HepG2 (cell line): ENCODE results near the gene ESR2. TPM values are rescaled to one million over a fixed set of nuclear protein-coding genes. Genes with fewer than 3 reads are reported as not detected.

Source experiments
- IRF2 ChIP-seq: IDR thresholded peaks from 2 replicates; pipeline ENCODE4 v1.6.1; 2018; ENCODE audit warnings: missing genetic modification reagents, missing compliant biosample characterization
- ISL2 ChIP-seq: sonication (generic); formaldehyde crosslinking; IDR thresholded peaks from 2 replicates; pipeline ENCODE4 v1.5.0; 2020; ENCODE audit warnings: missing genetic modification reagents
- PITX1 ChIP-seq: sonication (generic); formaldehyde crosslinking; IDR thresholded peaks from 2 replicates; pipeline ENCODE4 v1.5.1; 2020; ENCODE audit warnings: mild to moderate bottlenecking, missing genetic modification reagents
- PPARG ChIP-seq: conservative IDR thresholded peaks from 2 replicates; pipeline ENCODE4 v1.6.1; 2016; ENCODE audit warnings: missing biosample characterization, missing genetic modification reagents
- TGIF2 ChIP-seq: IDR thresholded peaks from 2 replicates; pipeline ENCODE4 v1.6.1; 2016; ENCODE audit warnings: control low read depth, missing compliant biosample characterization
- TRIM24 ChIP-seq: sonication (generic); formaldehyde crosslinking; IDR thresholded peaks from 2 replicates; pipeline ENCODE4 v1.8.0; 2022; ENCODE audit warnings: mild to moderate bottlenecking, missing genetic modification reagents
- YEATS4 ChIP-seq: sonication (generic); formaldehyde crosslinking; IDR thresholded peaks from 2 replicates; pipeline ENCODE4 v1.4.0; 2020; ENCODE audit warnings: missing genetic modification reagents, borderline replicate concordance
- ZBTB21 ChIP-seq: sonication (generic); formaldehyde crosslinking; IDR thresholded peaks from 2 replicates; pipeline ENCODE4 v1.4.0; 2020; ENCODE audit warnings: missing genetic modification reagents
- ZBTB8A ChIP-seq: sonication (generic); formaldehyde crosslinking; IDR thresholded peaks from 2 replicates; pipeline ENCODE4 v1.4.0; 2020; ENCODE audit warnings: mild to moderate bottlenecking, low read depth, missing genetic modification reagents, borderline replicate concordance
- ZFP1 ChIP-seq: IDR thresholded peaks from 2 replicates; pipeline ENCODE4 v1.6.1; 2016
- ZNF317 ChIP-seq: sonication (generic); formaldehyde crosslinking; IDR thresholded peaks from 2 replicates; pipeline ENCODE4 v1.5.0; 2020; ENCODE audit warnings: mild to moderate bottlenecking, missing genetic modification reagents
- ZNF335 ChIP-seq: sonication (generic); formaldehyde crosslinking; IDR thresholded peaks from 2 replicates; pipeline ENCODE4 v1.4.0; 2020; ENCODE audit warnings: missing genetic modification reagents
- ZNF33A ChIP-seq: sonication (generic); formaldehyde crosslinking; IDR thresholded peaks from 2 replicates; pipeline ENCODE4 v1.5.1; 2020; ENCODE audit warnings: missing genetic modification reagents, mild to moderate bottlenecking, moderate library complexity, borderline replicate concordance
- ZNF777 ChIP-seq: sonication (generic); formaldehyde crosslinking; IDR thresholded peaks from 2 replicates; pipeline ENCODE4 v1.4.0; 2020; ENCODE audit warnings: missing genetic modification reagents
- ZNF839 ChIP-seq: sonication (generic); formaldehyde crosslinking; IDR thresholded peaks from 2 replicates; pipeline ENCODE4 v1.4.0; 2020; ENCODE audit warnings: missing genetic modification reagents, mild to moderate bottlenecking, borderline replicate concordance
- ZNF878 ChIP-seq: sonication (generic); formaldehyde crosslinking; IDR thresholded peaks from 2 replicates; pipeline ENCODE4 v1.8.1; 2023; ENCODE audit warnings: mild to moderate bottlenecking, missing genetic modification reagents, moderate library complexity
- polyA plus RNA-seq, 8 experiments: library from polyadenylated mRNA; depleted of rRNA in 3 of 8; stranded (reverse) in 7 of 8; unstranded in 1 of 8; fragments of >200 nt; fragmentation: Illumina TruSeq in 4 of 8; extraction: Trizol in 4 of 8; gene quantifications; 2 replicates each; pipeline versions ENCODE4 v1.2.1 to v1.2.3, GENCODE V29; 2011 to 2016; ENCODE audit warnings: low read depth in 4 of 8, missing spikeins in 1 of 8, mixed read lengths in 1 of 8; ENCODE audit not compliant: insufficient read depth in 1 of 8
- total RNA-seq, 5 experiments: library from RNA; depleted of rRNA; stranded (reverse); fragments of >200 nt; fragmentation: Illumina TruSeq; extraction: Trizol; gene quantifications; 2 replicates each; pipeline ENCODE4 v1.2.3, GENCODE V29; 2016; ENCODE audit warnings: low read depth in 1 of 5
- TF ChIP-seq, protein P1 (sequence below): sonication (generic); formaldehyde crosslinking; IDR thresholded peaks from 2 replicates; pipeline ENCODE4 v1.4.0; 2020; ENCODE audit warnings: missing genetic modification reagents, low read depth, mild to moderate bottlenecking, borderline replicate concordance
- TF ChIP-seq, protein P2 (sequence below): sonication (generic); formaldehyde crosslinking; IDR thresholded peaks from 2 replicates; pipeline ENCODE4 v1.4.0; 2020; ENCODE audit warnings: missing genetic modification reagents, mild to moderate bottlenecking, borderline replicate concordance
- TF ChIP-seq, protein P3 (sequence below): IDR thresholded peaks from 2 replicates; pipeline ENCODE4 v1.6.1; 2016; ENCODE audit warnings: missing genetic modification reagents, missing compliant biosample characterization
- TF ChIP-seq, protein P4 (sequence below): sonication (generic); formaldehyde crosslinking; IDR thresholded peaks from 2 replicates; pipeline ENCODE4 v1.5.0; 2020; ENCODE audit warnings: mild to moderate bottlenecking, missing genetic modification reagents
- TF ChIP-seq, protein P5 (sequence below): sonication (generic); formaldehyde crosslinking; IDR thresholded peaks from 2 replicates; pipeline ENCODE4 v1.9.0; 2021; ENCODE audit warnings: missing genetic modification reagents, mild to moderate bottlenecking, borderline replicate concordance
- TF ChIP-seq, protein P6 (sequence below): sonication (generic); formaldehyde crosslinking; IDR thresholded peaks from 2 replicates; pipeline ENCODE4 v1.4.0; 2020; ENCODE audit warnings: missing genetic modification reagents, mild to moderate bottlenecking, borderline replicate concordance

Gene ESR2
- total and polyA plus RNA-seq, 2 of the 13 experiments (the other 11 are each of a cell fraction or from before 2014, with no cell fraction given): 0.01 to 0.04 TPM

DNA sequence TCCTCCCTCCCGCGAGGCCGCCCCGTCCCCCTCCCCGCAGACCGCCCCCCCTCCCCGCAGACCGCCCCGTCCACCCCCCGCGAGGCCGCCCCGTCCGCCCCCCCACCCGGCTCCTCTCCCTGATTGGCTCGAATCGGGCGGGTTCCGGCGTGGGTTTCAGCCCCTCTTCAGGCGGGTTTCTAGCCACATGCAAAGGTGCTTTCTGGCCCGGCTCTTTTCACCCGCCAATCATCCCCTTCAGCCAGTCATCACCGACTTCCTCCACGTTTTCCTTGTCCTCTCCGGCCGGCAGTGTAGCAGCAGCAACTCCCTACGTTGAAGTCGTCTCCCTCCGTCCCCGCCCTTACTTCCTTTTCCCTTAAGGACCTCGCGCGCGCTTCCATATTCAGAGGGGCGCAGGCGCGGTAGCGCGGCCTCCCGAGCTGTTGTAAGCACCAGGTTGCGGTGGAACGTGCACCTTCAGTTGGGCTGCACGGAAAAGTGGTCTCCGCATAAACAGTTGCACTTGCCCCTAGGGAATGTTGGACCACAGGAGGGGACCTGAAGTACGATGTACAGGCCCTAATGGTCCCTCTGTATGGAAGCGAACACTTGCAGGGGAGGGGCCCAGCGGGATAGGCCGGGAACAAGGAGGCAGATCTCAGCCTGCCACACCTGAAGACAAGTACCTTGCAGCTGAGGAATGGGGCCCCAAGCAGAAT lies 44.6 kb upstream of the ESR2 start (continued):
- TF ChIP-seq, protein P1, sequence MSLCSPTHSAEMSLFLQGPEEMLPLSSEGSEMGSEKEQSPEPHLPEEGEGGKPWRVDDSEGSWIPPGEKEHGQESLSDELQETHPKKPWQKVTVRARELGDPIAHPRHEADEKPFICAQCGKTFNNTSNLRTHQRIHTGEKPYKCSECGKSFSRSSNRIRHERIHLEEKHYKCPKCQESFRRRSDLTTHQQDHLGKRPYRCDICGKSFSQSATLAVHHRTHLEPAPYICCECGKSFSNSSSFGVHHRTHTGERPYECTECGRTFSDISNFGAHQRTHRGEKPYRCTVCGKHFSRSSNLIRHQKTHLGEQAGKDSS: peak; percentile 48; the same call in 1 of the 2 replicates
- no peak for TF ChIP-seq YEATS4 (CRISPR knock-in tag)
- TF ChIP-seq IRF2 (CRISPR knock-in tag): no peak
- TF ChIP-seq ZNF33A: no peak
- TF ChIP-seq PPARG: no peak
- peak; percentile 35 for TF ChIP-seq ZNF317
- TF ChIP-seq ZNF839 (CRISPR knock-in tag): peak; percentile 58; the same call in 1 of the 2 replicates
- no peak for TF ChIP-seq TGIF2 (CRISPR knock-in tag)
- TF ChIP-seq ISL2 (CRISPR knock-in tag): no peak
- no peak for TF ChIP-seq TRIM24 (CRISPR knock-in tag)
- 0 out of 2 replicates have a peak, but pooled peaks have one; percentile 1 for TF ChIP-seq ZNF777 (CRISPR knock-in tag)
- TF ChIP-seq, protein P2, sequence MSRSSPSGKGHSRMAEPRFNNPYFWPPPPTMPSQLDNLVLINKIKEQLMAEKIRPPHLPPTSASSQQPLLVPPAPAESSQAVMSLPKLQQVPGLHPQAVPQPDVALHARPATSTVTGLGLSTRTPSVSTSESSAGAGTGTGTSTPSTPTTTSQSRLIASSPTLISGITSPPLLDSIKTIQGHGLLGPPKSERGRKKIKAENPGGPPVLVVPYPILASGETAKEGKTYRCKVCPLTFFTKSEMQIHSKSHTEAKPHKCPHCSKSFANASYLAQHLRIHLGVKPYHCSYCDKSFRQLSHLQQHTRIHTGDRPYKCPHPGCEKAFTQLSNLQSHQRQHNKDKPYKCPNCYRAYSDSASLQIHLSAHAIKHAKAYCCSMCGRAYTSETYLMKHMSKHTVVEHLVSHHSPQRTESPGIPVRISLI (CRISPR knock-in tag): no peak
- TF ChIP-seq, protein P3, sequence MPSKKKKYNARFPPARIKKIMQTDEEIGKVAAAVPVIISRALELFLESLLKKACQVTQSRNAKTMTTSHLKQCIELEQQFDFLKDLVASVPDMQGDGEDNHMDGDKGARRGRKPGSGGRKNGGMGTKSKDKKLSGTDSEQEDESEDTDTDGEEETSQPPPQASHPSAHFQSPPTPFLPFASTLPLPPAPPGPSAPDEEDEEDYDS (CRISPR knock-in tag): peak; percentile 85
- TF ChIP-seq ZNF878: no peak
- no peak for TF ChIP-seq ZNF335 (CRISPR knock-in tag)
- no peak for TF ChIP-seq ZBTB8A (CRISPR knock-in tag)
- TF ChIP-seq PITX1: peak; percentile 48
- TF ChIP-seq, protein P4, sequence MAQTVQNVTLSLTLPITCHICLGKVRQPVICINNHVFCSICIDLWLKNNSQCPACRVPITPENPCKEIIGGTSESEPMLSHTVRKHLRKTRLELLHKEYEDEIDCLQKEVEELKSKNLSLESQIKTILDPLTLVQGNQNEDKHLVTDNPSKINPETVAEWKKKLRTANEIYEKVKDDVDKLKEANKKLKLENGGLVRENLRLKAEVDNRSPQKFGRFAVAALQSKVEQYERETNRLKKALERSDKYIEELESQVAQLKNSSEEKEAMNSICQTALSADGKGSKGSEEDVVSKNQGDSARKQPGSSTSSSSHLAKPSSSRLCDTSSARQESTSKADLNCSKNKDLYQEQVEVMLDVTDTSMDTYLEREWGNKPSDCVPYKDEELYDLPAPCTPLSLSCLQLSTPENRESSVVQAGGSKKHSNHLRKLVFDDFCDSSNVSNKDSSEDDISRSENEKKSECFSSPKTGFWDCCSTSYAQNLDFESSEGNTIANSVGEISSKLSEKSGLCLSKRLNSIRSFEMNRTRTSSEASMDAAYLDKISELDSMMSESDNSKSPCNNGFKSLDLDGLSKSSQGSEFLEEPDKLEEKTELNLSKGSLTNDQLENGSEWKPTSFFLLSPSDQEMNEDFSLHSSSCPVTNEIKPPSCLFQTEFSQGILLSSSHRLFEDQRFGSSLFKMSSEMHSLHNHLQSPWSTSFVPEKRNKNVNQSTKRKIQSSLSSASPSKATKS (CRISPR knock-in tag): 0 out of 2 replicates have a peak, but pooled peaks have one; percentile 46
- no peak for TF ChIP-seq ZBTB21 (CRISPR knock-in tag)
- TF ChIP-seq, protein P5, sequence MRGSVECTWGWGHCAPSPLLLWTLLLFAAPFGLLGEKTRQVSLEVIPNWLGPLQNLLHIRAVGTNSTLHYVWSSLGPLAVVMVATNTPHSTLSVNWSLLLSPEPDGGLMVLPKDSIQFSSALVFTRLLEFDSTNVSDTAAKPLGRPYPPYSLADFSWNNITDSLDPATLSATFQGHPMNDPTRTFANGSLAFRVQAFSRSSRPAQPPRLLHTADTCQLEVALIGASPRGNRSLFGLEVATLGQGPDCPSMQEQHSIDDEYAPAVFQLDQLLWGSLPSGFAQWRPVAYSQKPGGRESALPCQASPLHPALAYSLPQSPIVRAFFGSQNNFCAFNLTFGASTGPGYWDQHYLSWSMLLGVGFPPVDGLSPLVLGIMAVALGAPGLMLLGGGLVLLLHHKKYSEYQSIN (CRISPR knock-in tag): no peak
- TF ChIP-seq ZFP1: no peak
- TF ChIP-seq, protein P6, sequence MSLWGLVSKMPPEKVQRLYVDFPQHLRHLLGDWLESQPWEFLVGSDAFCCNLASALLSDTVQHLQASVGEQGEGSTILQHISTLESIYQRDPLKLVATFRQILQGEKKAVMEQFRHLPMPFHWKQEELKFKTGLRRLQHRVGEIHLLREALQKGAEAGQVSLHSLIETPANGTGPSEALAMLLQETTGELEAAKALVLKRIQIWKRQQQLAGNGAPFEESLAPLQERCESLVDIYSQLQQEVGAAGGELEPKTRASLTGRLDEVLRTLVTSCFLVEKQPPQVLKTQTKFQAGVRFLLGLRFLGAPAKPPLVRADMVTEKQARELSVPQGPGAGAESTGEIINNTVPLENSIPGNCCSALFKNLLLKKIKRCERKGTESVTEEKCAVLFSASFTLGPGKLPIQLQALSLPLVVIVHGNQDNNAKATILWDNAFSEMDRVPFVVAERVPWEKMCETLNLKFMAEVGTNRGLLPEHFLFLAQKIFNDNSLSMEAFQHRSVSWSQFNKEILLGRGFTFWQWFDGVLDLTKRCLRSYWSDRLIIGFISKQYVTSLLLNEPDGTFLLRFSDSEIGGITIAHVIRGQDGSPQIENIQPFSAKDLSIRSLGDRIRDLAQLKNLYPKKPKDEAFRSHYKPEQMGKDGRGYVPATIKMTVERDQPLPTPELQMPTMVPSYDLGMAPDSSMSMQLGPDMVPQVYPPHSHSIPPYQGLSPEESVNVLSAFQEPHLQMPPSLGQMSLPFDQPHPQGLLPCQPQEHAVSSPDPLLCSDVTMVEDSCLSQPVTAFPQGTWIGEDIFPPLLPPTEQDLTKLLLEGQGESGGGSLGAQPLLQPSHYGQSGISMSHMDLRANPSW: no peak
